A673 (cell line): Measurements from ENCODE around the gene NUP188. TPM values are rescaled to one million over a fixed set of nuclear protein-coding genes. Genes with fewer than 3 reads are reported as not detected.
A peak's percentile ranks its signal among the peaks of the same experiment; 100 is the strongest.

Experiments
- BruUV-seq: library from RNA; stranded (reverse); fragments of 400-500 nt; replicated peaks from 2 replicates; lab custom pipeline; 2021; lab: Mats Ljungman, UMichigan
- CTCF ChIA-PET: fragments of 300-600 bp; sonication (Branson Sonifier 250); formaldehyde crosslinking; loops from one replicate; lab custom pipeline; 2022; ENCODE audit warnings: antibody characterized with exemption; lab: Charles Lee
- POLR2A ChIA-PET: fragments of 300-600 bp; sonication (Branson Sonifier 250); formaldehyde crosslinking; loops from one replicate; lab custom pipeline; 2022; ENCODE audit warnings: antibody characterized with exemption; ENCODE audit not compliant: low non-redundant PET; lab: Charles Lee
- DNase-seq: peaks from one replicate; pipeline ENCODE4 v3.0.0-alpha.2; 2015; ENCODE audit warnings: low spot score
- H3K27ac ChIP-seq: fragments of 200-600 bp; sonication (generic); 2 replicates; pipeline ENCODE4 v1.5.1; 2016; ENCODE audit warnings: mixed run types, low read depth, mild to moderate bottlenecking, mixed read lengths, antibody characterized with exemption, low read length; ENCODE audit not compliant: poor library complexity, severe bottlenecking
- H3K27me3 ChIP-seq: fragments of 200-600 bp; sonication (generic); replicated peaks from 2 replicates; pipeline ENCODE4 v1.6.1; 2017; ENCODE audit warnings: mixed run types, low read depth, mild to moderate bottlenecking, mixed read lengths, antibody characterized with exemption, low read length; ENCODE audit not compliant: insufficient read depth, poor library complexity
- H3K36me3 ChIP-seq: fragments of 200-600 bp; sonication (generic); 2 replicates; pipeline ENCODE4 v1.6.1; 2016; ENCODE audit warnings: mixed run types, mild to moderate bottlenecking, mixed read lengths, antibody characterized with exemption, low read length; ENCODE audit not compliant: insufficient read depth, poor library complexity, severe bottlenecking
- H3K4me1 ChIP-seq: fragments of 200-600 bp; sonication (generic); 2 replicates; pipeline ENCODE4 v1.6.1; 2017; ENCODE audit warnings: mixed run types, mild to moderate bottlenecking, mixed read lengths, antibody characterized with exemption, low read length; ENCODE audit not compliant: insufficient read depth, poor library complexity, severe bottlenecking
- H3K4me3 ChIP-seq: fragments of 200-600 bp; sonication (generic); 2 replicates; pipeline ENCODE4 v1.5.1; 2016; ENCODE audit warnings: low read depth, mixed run types, mild to moderate bottlenecking, mixed read lengths, low read length; ENCODE audit not compliant: poor library complexity, severe bottlenecking
- H3K9me3 ChIP-seq: fragments of 200-600 bp; sonication (generic); 2 replicates; pipeline ENCODE4 v1.6.1; 2016; ENCODE audit warnings: mixed run types, low read depth, mild to moderate bottlenecking, mixed read lengths, antibody characterized with exemption, low read length; ENCODE audit not compliant: poor library complexity, severe bottlenecking
- EZH2 ChIP-seq: fragments of 200-600 bp; sonication (generic); IDR thresholded peaks from 2 replicates; pipeline ENCODE4 v1.6.1; 2017; ENCODE audit warnings: borderline replicate concordance, low read depth, mild to moderate bottlenecking, mixed read lengths, antibody characterized with exemption, low read length; ENCODE audit not compliant: poor library complexity, severe bottlenecking
- intact Hi-C: fragments of 100-400 bp; cut with micrococcal nuclease; formaldehyde crosslinking; loops from one replicate; pipeline ENCODE4 v1.10.0; 2022; ENCODE audit not compliant: unreplicated experiment
- total RNA-seq: library from RNA; stranded (reverse); gene quantifications from 2 replicates; pipeline ENCODE4 v1.2.3, GENCODE V29; 2021
- TF ChIP-seq, protein P1 (sequence below): fragments of 300-800, 200-600 bp; sonication (generic); conservative IDR thresholded peaks from 2 replicates; pipeline ENCODE4 v1.5.1; 2017; ENCODE audit warnings: low read depth, mild to moderate bottlenecking, antibody characterized with exemption, low read length, moderate library complexity, mixed read lengths

Gene NUP188
- total RNA-seq, 1 experiment from 2014 or later: 170 TPM

DNA sequence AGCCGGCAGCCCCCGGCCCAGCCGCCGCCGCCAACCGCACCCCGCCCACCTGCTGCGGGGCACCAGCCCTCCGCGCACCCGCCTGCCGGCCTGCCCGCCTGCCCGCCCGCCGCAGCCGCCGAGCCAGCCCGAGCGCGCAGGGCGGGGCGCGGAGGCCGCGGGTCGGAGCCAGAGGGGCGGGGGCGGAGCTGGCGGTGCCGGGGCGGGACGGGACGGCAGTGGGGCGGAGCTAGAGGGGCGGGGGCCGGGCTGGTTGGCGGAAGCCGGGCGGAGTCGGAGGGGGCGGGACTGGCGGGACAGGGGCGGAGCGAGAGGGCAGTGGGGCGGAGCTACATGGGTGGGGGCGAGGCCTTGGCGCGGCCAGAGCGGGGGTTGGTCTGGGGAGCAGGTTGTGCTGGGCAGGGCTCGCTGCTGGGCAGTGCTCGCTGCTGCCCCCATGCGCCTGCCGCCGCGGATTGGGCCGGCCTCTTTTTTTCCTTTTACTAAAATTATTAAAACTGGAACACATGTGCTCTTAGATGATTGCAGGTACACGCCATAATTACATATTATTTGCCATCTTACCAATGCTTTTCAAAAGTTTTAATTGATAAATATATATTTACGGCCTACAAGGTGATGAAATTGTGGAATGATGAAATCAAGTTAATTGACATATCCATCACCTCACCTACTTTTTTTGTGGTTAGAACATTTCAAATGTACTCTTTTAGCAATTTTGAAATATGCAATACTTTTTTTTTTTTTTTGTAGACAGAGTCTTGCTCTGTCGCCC lies 80.9 kb downstream of the NUP188 start, which contains the start of gene SH3GLB2:
TSS of gene SH3GLB2 (minus strand) at position 140 of the 775 bp plus-strand sequence. CDS start 177 bp downstream, outside the sequence.
- Histone ChIP-seq H3K27ac (peak within 1 kb of the TSS; percentile 49), H3K4me3 (peak within 1 kb of the TSS; percentile 69), H3K9me3 (no peaks in the 10 kb centered on the region), H3K36me3 (no peaks in the 10 kb centered on the region), H3K4me1 (peaks cover 20% of the 10 kb centered on the region), H3K27me3 (no peaks in the 10 kb centered on the region)
- no TSS peak for BruUV-seq
- intact Hi-C loops: no loop called here
- POLR2A ChIA-PET: interaction anchor here (0.5 kb wide), 1 partner anchor 102 kb away, joined by 5 read pairs; no protein-coding TSS in a partner anchor
- peak; percentile 90 for DNase-seq
- TF ChIP-seq, protein P1, sequence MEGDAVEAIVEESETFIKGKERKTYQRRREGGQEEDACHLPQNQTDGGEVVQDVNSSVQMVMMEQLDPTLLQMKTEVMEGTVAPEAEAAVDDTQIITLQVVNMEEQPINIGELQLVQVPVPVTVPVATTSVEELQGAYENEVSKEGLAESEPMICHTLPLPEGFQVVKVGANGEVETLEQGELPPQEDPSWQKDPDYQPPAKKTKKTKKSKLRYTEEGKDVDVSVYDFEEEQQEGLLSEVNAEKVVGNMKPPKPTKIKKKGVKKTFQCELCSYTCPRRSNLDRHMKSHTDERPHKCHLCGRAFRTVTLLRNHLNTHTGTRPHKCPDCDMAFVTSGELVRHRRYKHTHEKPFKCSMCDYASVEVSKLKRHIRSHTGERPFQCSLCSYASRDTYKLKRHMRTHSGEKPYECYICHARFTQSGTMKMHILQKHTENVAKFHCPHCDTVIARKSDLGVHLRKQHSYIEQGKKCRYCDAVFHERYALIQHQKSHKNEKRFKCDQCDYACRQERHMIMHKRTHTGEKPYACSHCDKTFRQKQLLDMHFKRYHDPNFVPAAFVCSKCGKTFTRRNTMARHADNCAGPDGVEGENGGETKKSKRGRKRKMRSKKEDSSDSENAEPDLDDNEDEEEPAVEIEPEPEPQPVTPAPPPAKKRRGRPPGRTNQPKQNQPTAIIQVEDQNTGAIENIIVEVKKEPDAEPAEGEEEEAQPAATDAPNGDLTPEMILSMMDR: peak; percentile 77
- TF ChIP-seq EZH2: no peak
- CTCF ChIA-PET: interaction anchor here (0.5 to 1.0 kb wide), 8 partner anchors 23 to 756 kb away, joined by 3 to 6 read pairs (median 3); partner anchors contain the start of gene CERCAM

DNA sequence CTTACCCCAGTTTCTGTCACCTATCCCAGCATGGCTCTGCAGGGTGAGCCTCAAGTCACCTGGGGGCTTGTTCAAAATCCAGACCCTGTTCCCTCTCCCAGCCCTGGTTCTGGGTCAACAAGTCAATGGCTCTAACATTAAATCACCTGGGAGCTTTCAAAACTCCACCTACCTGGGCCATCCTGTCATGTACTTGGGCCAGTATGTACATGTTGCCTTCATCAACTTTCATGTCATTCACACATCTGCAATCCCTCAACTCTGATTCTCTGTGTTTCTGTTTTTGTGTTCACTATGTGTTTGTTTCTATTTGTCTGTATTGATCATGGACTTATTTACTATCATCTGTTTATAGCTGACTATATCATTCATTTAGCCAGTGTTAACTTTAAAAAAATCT lies 82.7 kb downstream of the NUP188 start:
- Histone ChIP-seq H3K36me3 (no peaks in the 10 kb centered on the region), H3K9me3 (no peaks in the 10 kb centered on the region), H3K4me3 (no peak overlapping the region), H3K27me3 (no peaks in the 10 kb centered on the region), H3K27ac (no peak overlapping the region), H3K4me1 (peaks cover 20% of the 10 kb centered on the region)
- intact Hi-C loops: no loop called here
- no peak for DNase-seq
- CTCF ChIA-PET: interaction anchor here (0.7 kb wide), 1 partner anchor 595 kb away, joined by 5 read pairs; no protein-coding TSS in a partner anchor
- POLR2A ChIA-PET: no interaction called here
- TF ChIP-seq, protein P1: no peak
- no peak for TF ChIP-seq EZH2
- BruUV-seq: no TSS peak

DNA sequence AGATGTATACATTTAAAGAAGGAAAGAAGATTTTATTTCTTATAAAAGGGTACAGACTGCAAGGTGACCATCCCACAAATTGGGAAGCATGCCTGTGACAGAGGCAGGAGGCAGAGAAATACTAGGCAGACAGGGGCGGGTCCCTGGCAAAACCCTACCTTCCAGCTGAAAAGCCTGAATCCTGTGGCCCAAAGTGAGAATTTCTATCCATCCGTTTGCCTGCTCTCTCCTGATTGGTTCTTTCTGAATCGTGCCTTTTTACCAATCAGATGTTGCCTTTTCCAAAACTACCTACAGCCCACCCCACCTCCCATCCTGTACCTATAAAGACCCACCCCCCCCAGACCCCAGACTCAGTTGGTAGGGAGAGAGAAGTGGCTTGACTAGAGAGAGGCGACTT lies 84.0 kb downstream of the NUP188 start:
- intact Hi-C loops: no loop called here
- no TSS peak for BruUV-seq
- Histone ChIP-seq H3K36me3 (no peaks in the 10 kb centered on the region), H3K9me3 (no peaks in the 10 kb centered on the region), H3K4me3 (no peak overlapping the region), H3K27ac (no peak overlapping the region), H3K27me3 (no peaks in the 10 kb centered on the region), H3K4me1 (peaks cover 11% of the 10 kb centered on the region)
- TF ChIP-seq, protein P1: no peak
- no peak for TF ChIP-seq EZH2
- ChIA-PET POLR2A (interaction anchor here (0.6 to 0.7 kb wide), 2 partner anchors 24 to 70 kb away, joined by 6 to 7 read pairs; no protein-coding TSS in a partner anchor), CTCF (no interaction called here)
- DNase-seq: no peak
